PC-3 (cell line): ENCODE data around the gene LILRA6.

Source experiments
- EZH2 ChIP-seq: fragments of 300-600 bp; sonication (generic); IDR thresholded peaks from one replicate; pipeline ENCODE4 v1.6.1; 2017; ENCODE audit warnings: antibody characterized with exemption, mild to moderate bottlenecking, low read length; ENCODE audit not compliant: unreplicated experiment
- EZH2phosphoT487 ChIP-seq: fragments of 300-600 bp; sonication (generic); IDR thresholded peaks from 2 replicates; pipeline ENCODE4 v1.6.1; 2018; ENCODE audit warnings: mild to moderate bottlenecking, antibody characterized with exemption, low read length, borderline replicate concordance
- TF ChIP-seq, protein P1 (sequence below): fragments of 300-600 bp; sonication (generic); conservative IDR thresholded peaks from 2 replicates; pipeline ENCODE4 v1.5.1; 2017; ENCODE audit warnings: antibody characterized with exemption, low read depth, mild to moderate bottlenecking, low read length

DNA sequence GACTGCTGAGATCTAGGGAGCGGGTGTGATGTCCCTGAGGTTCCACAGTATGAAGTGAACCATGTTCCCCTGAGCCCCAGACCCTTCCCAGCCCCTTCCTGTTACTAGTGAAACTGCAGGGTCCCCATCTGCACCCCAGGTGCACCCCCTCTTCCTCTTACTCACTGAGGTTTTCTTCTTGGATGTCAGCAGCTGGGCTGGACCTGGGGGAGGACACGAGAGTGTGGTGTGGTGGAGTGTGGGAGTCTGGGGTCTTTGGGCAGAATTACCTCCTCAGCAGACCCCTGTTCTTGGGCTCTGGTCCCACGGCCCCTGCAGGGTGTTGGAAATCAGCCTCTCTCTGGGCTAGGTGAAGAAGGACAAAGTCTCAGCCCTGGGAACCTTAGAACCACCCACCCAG, 3.3 kb upstream of the LILRA6 start:
- TF ChIP-seq, protein P1, sequence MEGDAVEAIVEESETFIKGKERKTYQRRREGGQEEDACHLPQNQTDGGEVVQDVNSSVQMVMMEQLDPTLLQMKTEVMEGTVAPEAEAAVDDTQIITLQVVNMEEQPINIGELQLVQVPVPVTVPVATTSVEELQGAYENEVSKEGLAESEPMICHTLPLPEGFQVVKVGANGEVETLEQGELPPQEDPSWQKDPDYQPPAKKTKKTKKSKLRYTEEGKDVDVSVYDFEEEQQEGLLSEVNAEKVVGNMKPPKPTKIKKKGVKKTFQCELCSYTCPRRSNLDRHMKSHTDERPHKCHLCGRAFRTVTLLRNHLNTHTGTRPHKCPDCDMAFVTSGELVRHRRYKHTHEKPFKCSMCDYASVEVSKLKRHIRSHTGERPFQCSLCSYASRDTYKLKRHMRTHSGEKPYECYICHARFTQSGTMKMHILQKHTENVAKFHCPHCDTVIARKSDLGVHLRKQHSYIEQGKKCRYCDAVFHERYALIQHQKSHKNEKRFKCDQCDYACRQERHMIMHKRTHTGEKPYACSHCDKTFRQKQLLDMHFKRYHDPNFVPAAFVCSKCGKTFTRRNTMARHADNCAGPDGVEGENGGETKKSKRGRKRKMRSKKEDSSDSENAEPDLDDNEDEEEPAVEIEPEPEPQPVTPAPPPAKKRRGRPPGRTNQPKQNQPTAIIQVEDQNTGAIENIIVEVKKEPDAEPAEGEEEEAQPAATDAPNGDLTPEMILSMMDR = no peak
- TF ChIP-seq EZH2 = no peak
- no peak for TF ChIP-seq EZH2phosphoT487
